ENCODE results near the gene LY86.

LY86 gene

GRCh38 chr6:6623553-6623952, 35.0 kb downstream of the LY86 start:
- DNase-seq (ENCODE audit: low read depth in 2 of 2) = no peak

- no peak for DNase-seq (ENCODE audit: low read depth in 2 of 2)
Measured at GRCh38 chr6:6624269-6624990, 35.9 kb downstream of the LY86 start.

GRCh38 chr6:6626187-6626586, 37.7 kb downstream of the LY86 start:
- DNase-seq (ENCODE audit: low read depth in 2 of 2) = no peak

- no peak for DNase-seq (ENCODE audit: low read depth in 2 of 2)
Measured at GRCh38 chr6:6629402-6629801, 40.9 kb downstream of the LY86 start.

GRCh38 chr6:6631053-6631452, 42.5 kb downstream of the LY86 start:
- no peak for DNase-seq (ENCODE audit: low read depth in 2 of 2)

- no peak for DNase-seq (ENCODE audit: low read depth in 2 of 2)
Measured at GRCh38 chr6:6631534-6632276, 43.2 kb downstream of the LY86 start.

GRCh38 chr6:6633898-6634734, 45.6 kb downstream of the LY86 start:
- no peak for DNase-seq (ENCODE audit: low read depth in 2 of 2)

- no peak for DNase-seq (ENCODE audit: low read depth in 2 of 2)
Measured at GRCh38 chr6:6634735-6635075, 46.2 kb downstream of the LY86 start.

- DNase-seq (ENCODE audit: low read depth in 2 of 2) = no peak
Measured at GRCh38 chr6:6635291-6635690, 46.8 kb downstream of the LY86 start.

DNA sequence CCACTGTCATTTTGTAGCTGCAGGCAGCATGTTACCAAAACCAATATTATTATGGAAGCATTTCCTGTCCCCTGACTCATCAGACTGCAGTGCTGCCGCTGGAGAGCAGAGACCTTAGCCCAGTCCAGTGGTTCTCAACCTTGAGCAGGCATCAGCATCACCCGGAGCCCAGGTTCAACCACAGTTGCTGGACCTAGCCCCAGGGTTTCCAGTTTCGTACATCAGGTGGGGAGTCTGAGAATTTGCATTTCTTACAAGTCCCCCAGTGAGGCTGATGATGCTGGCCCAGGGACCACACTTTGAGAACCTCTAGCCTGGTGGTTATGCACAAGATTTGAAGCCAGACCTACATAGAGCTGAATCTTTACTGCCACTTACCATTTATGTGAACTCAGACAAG, 47.3 kb downstream of the LY86 start:
- DNase-seq (ENCODE audit: low read depth in 2 of 2) = no peak

- DNase-seq (ENCODE audit: low read depth in 2 of 2) = no peak
Measured at GRCh38 chr6:6639572-6639971, 51.1 kb downstream of the LY86 start.

DNA sequence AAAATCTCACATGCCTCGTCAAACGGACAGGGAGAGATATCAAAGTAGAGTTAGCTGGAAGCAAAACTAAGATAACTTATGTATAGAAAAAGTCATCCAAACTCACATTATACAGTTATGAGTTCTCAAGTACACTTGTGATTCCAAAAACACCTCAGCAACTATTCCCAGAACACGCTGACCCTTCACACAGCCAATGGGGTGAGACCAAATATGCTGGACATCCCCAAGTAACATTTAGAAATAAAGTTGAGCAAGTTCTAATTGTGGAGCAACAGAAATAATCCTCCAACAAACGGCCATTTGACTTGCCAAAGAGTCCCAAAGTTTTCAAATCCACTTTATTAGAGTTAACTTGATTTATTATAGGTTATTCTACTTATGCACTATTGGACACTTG, 52.4 kb downstream of the LY86 start:
- DNase-seq (ENCODE audit: low read depth in 2 of 2) = no peak

DNA sequence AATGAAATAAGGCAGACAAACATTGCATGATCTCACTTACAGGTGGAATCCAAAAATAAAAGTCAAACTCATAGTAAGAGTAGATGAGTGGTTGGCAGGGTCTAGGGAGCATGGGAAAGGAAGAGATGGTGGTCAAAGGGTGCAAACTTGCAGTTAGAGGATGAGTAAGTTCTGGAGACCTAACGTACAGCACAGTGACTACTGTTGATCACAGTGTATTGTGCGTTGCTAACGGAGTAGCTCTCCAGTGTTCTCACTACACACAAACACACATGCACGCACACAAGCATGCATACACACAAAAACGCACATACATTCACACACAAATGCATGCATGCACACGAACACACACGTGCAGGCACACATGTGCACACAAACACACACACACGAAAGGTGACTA, 54.9 kb downstream of the LY86 start:
- no peak for DNase-seq (ENCODE audit: low read depth in 2 of 2)

GRCh38 chr6:6645261-6645917, 56.9 kb downstream of the LY86 start:
- DNase-seq (ENCODE audit: low read depth in 2 of 2) = no peak

DNA sequence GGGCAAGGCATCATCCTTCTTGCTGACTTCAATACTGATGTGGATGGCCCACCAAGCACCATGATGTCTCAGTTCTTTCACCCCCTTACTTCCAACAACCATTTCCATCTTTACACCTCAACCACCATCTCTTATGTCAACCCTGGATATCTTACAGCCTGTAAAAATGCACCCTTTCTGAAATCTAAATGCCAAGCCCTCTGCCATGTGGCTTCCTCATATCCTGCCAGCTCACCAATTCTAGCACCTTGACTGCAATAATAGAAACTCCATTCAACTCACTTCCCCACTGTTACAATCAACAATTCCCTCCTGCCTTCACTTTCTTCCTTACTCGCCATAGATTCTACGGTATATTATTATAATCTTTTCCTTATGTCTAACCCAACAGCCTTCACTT, 57.9 kb downstream of the LY86 start:
- no peak for DNase-seq (ENCODE audit: low read depth in 2 of 2)

DNA sequence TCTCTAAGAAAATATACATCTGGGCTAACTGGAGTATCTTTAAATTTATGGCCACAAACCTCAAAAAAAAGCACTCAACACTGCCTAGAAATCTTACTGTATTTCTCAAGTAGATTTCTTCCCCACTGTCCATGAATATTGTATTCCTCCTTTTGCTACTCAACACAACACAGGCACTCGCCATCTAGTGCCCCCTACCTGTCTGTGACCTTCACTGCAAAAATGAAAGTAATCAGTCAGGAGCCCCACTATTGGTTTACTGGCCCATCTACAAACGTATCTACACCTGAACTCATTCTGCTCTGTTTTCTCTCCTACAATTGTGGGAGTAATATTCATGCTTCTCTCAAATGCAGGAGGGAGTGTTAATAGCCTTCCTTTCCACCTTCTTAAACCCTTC, 58.3 kb downstream of the LY86 start:
- DNase-seq (ENCODE audit: low read depth in 2 of 2) = no peak

DNA sequence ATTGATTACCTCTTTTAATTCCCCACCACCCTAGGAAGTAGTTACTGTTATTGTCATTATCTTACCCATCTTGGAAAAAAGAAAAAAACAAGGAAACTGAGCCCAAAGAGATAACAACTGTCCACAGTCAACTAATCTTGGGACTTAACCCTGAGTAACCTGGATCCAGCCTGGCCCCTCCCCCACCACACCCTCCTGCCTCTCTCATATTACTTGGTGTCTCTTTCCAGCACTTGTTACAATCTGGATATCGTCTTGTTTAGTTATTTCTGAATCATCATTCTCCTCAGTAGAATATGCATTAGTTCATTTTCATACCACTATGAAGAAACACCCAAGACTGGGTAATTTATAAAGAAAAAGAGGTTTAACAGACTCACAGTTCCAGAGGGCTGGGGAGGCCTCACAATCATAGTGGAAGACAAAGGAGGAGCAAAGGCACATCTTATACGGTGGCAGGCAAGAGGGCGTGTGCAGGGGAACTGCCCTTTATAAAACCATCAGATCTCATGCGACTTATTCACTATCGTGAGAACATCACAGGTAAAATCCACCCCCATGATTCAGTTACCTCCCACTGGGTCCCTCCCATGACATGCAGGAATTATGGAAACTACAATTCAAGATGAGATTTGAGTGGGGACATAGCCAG, 60.3 kb downstream of the LY86 start:
- DNase-seq (ENCODE audit: low read depth in 2 of 2) = no peak

GRCh38 chr6:6649824-6650349, 61.4 kb downstream of the LY86 start:
- no peak for DNase-seq (ENCODE audit: low read depth in 2 of 2)

- no peak for DNase-seq (ENCODE audit: low read depth in 2 of 2)
Measured at GRCh38 chr6:6650839-6651238, 62.3 kb downstream of the LY86 start.

- DNase-seq (ENCODE audit: low read depth in 2 of 2) = no peak
Measured at GRCh38 chr6:6651335-6651734, 62.8 kb downstream of the LY86 start.

DNA sequence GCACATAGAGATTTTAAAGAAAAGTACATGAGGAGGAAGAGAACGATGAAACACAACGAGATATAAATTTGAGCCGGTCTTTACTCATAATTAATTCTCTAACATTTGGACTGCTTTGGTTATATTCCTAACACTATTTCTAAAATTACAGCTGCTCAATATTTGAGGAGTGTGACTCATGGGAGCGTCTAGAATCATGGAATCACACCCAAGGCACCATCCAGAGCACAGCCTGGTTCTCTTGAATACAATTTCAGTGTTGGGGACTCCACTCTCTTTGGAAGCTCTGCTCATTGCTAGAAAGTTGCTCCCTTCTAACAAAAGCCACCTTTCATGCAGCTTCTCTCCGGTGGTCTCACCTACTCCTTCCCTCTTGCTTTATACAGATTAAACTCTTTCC, 64.4 kb downstream of the LY86 start:
- no peak for DNase-seq (ENCODE audit: low read depth in 2 of 2)

All from stimulated activated CD4-positive, alpha-beta T cell treated with anti-CD3 and anti-CD28 coated beads, Interleukin-12 subunit alpha, Interleukin-12 subunit beta, amount 100 ng/mL, for 24 hours (primary cell).